ENCODE data around the gene KBTBD8. TPM values are rescaled to one million over a fixed set of nuclear protein-coding genes. Genes with fewer than 3 reads are reported as not detected.

Gene KBTBD8
- total and polyA plus RNA-seq, 2 of the 8 experiments (the other 6 are each of a cell fraction or from before 2014, with no cell fraction given), result 3.2 to 23.9 TPM

- no peaks in the 10 kb centered on the region; a peak in 2 of 4 replicates for H3K9me3 ChIP-seq (ENCODE audit: insufficient read depth in 2 of 2, low read depth in 1 of 2, low read length in 1 of 2)
- no peak overlapping the region for H2BK15ac ChIP-seq (ENCODE audit: low read length)
- H2BK12ac ChIP-seq (ENCODE audit: low read depth, low read length), result no peak overlapping the region
- FAIRE-seq (no peak), DNase-seq (ENCODE audit: low read depth in 1 of 2, low spot score in 2 of 2) (no peak)
- no peak overlapping the region for H4K91ac ChIP-seq (replicated peaks; ENCODE audit: insufficient read length, low read length)
- no peak overlapping the region for H2AK5ac ChIP-seq (ENCODE audit: low read depth, low read length)
- peak overlapping the region; percentile 25; the same call in 1 of the 2 replicates for H2AFZ ChIP-seq (ENCODE audit: low read length)
- no peaks in the 10 kb centered on the region for H3K27me3 ChIP-seq (replicated peaks in 1 of 4; ENCODE audit: control insufficient read depth in 3 of 4, extremely low read depth in 1 of 4, insufficient read depth in 3 of 4, low read length in 3 of 4)
- CTCF ChIA-PET (ENCODE audit: partially characterized antibody), result interaction anchor here (1.6 to 2.2 kb wide), 3 partner anchors 10 to 72 kb away, joined by 4 to 10 read pairs (median 6); no protein-coding TSS in a partner anchor
- no peaks in the 10 kb centered on the region for H3K79me1 ChIP-seq (ENCODE audit: low read depth, low read length)
- no peaks in the 10 kb centered on the region for H3K36me3 ChIP-seq (ENCODE audit: control insufficient read depth in 2 of 4, insufficient read depth in 4 of 4, low read length in 3 of 4)
- H3K27ac ChIP-seq (ENCODE audit: low read depth, low read length), result no peak overlapping the region
- no peak overlapping the region for H3K18ac ChIP-seq (ENCODE audit: extremely low read depth, low read length)
- H3K4me2 ChIP-seq (ENCODE audit: insufficient read depth in 1 of 2, low read depth in 2 of 2, low read length in 2 of 2), result no peak overlapping the region
- H3K9ac ChIP-seq (replicated peaks in 1 of 4; ENCODE audit: extremely low read depth in 1 of 4, low read depth in 3 of 4, low read length in 3 of 4), result no peak overlapping the region
- no peak overlapping the region for H4K8ac ChIP-seq (ENCODE audit: extremely low read depth, insufficient read depth, low read length)
- H3K4me3 ChIP-seq (ENCODE audit: extremely low read depth in 1 of 4, insufficient read depth in 2 of 4, low read depth in 3 of 4, low read length in 4 of 4), result no peak overlapping the region
- no peak overlapping the region for H3K23ac ChIP-seq (ENCODE audit: insufficient read length)
- no peak overlapping the region for H3K56ac ChIP-seq (replicated peaks; ENCODE audit: insufficient read length, low read depth, low read length)
- no peaks in the 10 kb centered on the region for H3K79me2 ChIP-seq (ENCODE audit: control insufficient read depth in 1 of 2, insufficient read depth in 2 of 2, low read length in 2 of 2)
- H4K20me1 ChIP-seq (replicated peaks in 1 of 2; ENCODE audit: control insufficient read depth in 1 of 2, insufficient read depth in 2 of 2, low read length in 2 of 2), result no peaks in the 10 kb centered on the region
- no peak overlapping the region for H3K14ac ChIP-seq (ENCODE audit: insufficient read length)
- no peak overlapping the region for H2BK5ac ChIP-seq (ENCODE audit: low read depth, low read length)
- no peak overlapping the region for H2BK20ac ChIP-seq (ENCODE audit: low read length)
- H4K5ac ChIP-seq (ENCODE audit: insufficient read length, low read depth, low read length), result no peak overlapping the region
- H3K4ac ChIP-seq (replicated peaks; ENCODE audit: insufficient read length, low read depth, low read length), result no peak overlapping the region
- 75% methylated on average over 2 of the region's 2 CpGs; no CpG with 5 or more reads in 1 of the 2 experiments for WGBS, 2 experiments (ENCODE audit: extremely low coverage in 1 of 2, insufficient coverage in 1 of 2, insufficient read length in 1 of 2, insufficient replicate concordance in 2 of 2, low coverage in 1 of 2, low lambda C conversion rate in 2 of 2, missing lambda C conversion rate in 1 of 2)
- no peak for TF ChIP-seq MAFK (IDR thresholded peaks at IDR 0.05; ENCODE audit: low read depth, low read length)
- no peak for TF ChIP-seq POLR2A (IDR thresholded peaks at IDR 0.05; ENCODE audit: control extremely low read depth in 1 of 2, low read depth in 2 of 2, low read length in 2 of 2)
- no peak for TF ChIP-seq JUND (IDR thresholded peaks at IDR 0.05; ENCODE audit: low read length)
- H3K4me1 ChIP-seq (replicated peaks in 1 of 4; ENCODE audit: control insufficient read depth in 3 of 4, insufficient read depth in 4 of 4, low read length in 3 of 4), result no peaks in the 10 kb centered on the region
- H2BK120ac ChIP-seq (replicated peaks; ENCODE audit: low read depth, low read length), result no peak overlapping the region
- POLR2A ChIA-PET (ENCODE audit: partially characterized antibody), result no interaction called here
- no peaks in the 10 kb centered on the region for H3K23me2 ChIP-seq (ENCODE audit: low read depth, low read length)
These were observed 46.8 kb downstream of the KBTBD8 start for GRCh38 chr3:67044955-67045354.
